GM23338 (cell line): Measurements from ENCODE around the gene FCSK. TPM values are rescaled to one million over a fixed set of nuclear protein-coding genes. Genes with fewer than 3 reads are reported as not detected.

Experiments
- ATAC-seq: fragments of 200-7000 bp; cut with Tn5 transposase; 3 replicates; pipeline ENCODE4 v1.9.1; 2020
- DNase-seq: peaks from one replicate; pipeline ENCODE4 v3.0.0-alpha.2; 2015; ENCODE audit warnings: low spot score
- H2AFZ ChIP-seq: fragments of 200-600 bp; sonication (generic); 2 replicates; pipeline ENCODE4 v1.8.0; 2016; ENCODE audit warnings: antibody characterized with exemption, mild to moderate bottlenecking, moderate library complexity
- H3F3A ChIP-seq: fragments of 200-600 bp; sonication (generic); replicated peaks from 2 replicates; pipeline ENCODE4 v1.8.0; 2017; ENCODE audit warnings: antibody characterized with exemption, mixed run types, low read depth
- H3K27ac ChIP-seq: fragments of 200-600 bp; sonication (generic); 2 replicates; pipeline ENCODE4 v1.6.1; 2016; ENCODE audit warnings: low read depth
- H3K27me3 ChIP-seq: fragments of 200-600 bp; sonication (generic); 2 replicates; pipeline ENCODE4 v1.8.0; 2016; ENCODE audit warnings: mild to moderate bottlenecking, mixed run types, moderate library complexity; ENCODE audit not compliant: insufficient read depth
- H3K36me3 ChIP-seq: fragments of 200-600 bp; sonication (generic); 2 replicates; pipeline ENCODE4 v1.8.0; 2016; ENCODE audit warnings: mild to moderate bottlenecking; ENCODE audit not compliant: insufficient read depth
- H3K4me1 ChIP-seq: fragments of 200-600 bp; sonication (generic); 2 replicates; pipeline ENCODE4 v1.8.0; 2016; ENCODE audit warnings: mild to moderate bottlenecking, moderate library complexity; ENCODE audit not compliant: insufficient read depth
- H3K4me2 ChIP-seq: fragments of 200-600 bp; sonication (generic); 2 replicates; pipeline ENCODE4 v1.7.1; 2017; ENCODE audit warnings: mixed run types
- H3K4me3 ChIP-seq: fragments of 200-600 bp; sonication (generic); 2 replicates; pipeline ENCODE4 v1.6.1; 2016; ENCODE audit warnings: mixed run types
- H3K79me2 ChIP-seq: fragments of 200-600 bp; sonication (generic); replicated peaks from 2 replicates; pipeline ENCODE4 v1.8.0; 2017; ENCODE audit warnings: mild to moderate bottlenecking; ENCODE audit not compliant: insufficient read depth
- H3K9me2 ChIP-seq: fragments of 200-600 bp; sonication (generic); 2 replicates; pipeline ENCODE4 v1.8.0; 2017; ENCODE audit not compliant: insufficient read depth
- H4K20me1 ChIP-seq: fragments of 200-600 bp; sonication (generic); replicated peaks from 2 replicates; pipeline ENCODE4 v1.8.0; 2017; ENCODE audit warnings: mild to moderate bottlenecking; ENCODE audit not compliant: insufficient read depth
- H3K27ac Mint-ChIP-seq: 2 replicates; pipeline ENCODE4 v1.8.0; 2020; ENCODE audit warnings: inconsistent platforms, mild to moderate bottlenecking, moderate library complexity, mixed read lengths
- H3K27me3 Mint-ChIP-seq: 3 replicates; pipeline ENCODE4 v1.8.0; 2022; ENCODE audit warnings: low read depth, mild to moderate bottlenecking, moderate library complexity, mixed read lengths, inconsistent platforms; ENCODE audit not compliant: insufficient read depth, poor library complexity
- H3K36me3 Mint-ChIP-seq: 3 replicates; pipeline ENCODE4 v1.8.0; 2021; ENCODE audit warnings: low read depth, mild to moderate bottlenecking, inconsistent platforms, moderate library complexity, mixed read lengths
- H3K4me1 Mint-ChIP-seq: 3 replicates; pipeline ENCODE4 v1.8.0; 2020; ENCODE audit warnings: mild to moderate bottlenecking, inconsistent platforms, mixed read lengths
- H3K4me3 Mint-ChIP-seq: 3 replicates; pipeline ENCODE4 v1.8.0; 2021; ENCODE audit warnings: moderate library complexity, mild to moderate bottlenecking, inconsistent platforms, mixed read lengths
- H3K9me3 Mint-ChIP-seq: 3 replicates; pipeline ENCODE4 v1.8.0; 2020; ENCODE audit warnings: moderate library complexity, mild to moderate bottlenecking, inconsistent platforms, mixed read lengths
- CREB1 ChIP-seq: fragments of 250-450 bp; sonication (Bioruptor Pico); IDR thresholded peaks from 2 replicates; pipeline ENCODE4 v1.5.0; 2020; ENCODE audit warnings: low read depth, mild to moderate bottlenecking, moderate library complexity
- EZH2 ChIP-seq: fragments of 200-600 bp; sonication (generic); IDR thresholded peaks from one replicate; pipeline ENCODE4 v1.8.0; 2017; ENCODE audit warnings: antibody characterized with exemption, mild to moderate bottlenecking, low read depth; ENCODE audit not compliant: unreplicated experiment
- EZH2phosphoT487 ChIP-seq: fragments of 200-600 bp; sonication (generic); IDR thresholded peaks from one replicate; pipeline ENCODE4 v1.8.1; 2018; ENCODE audit warnings: antibody characterized with exemption; ENCODE audit not compliant: unreplicated experiment
- JUNB ChIP-seq: IDR thresholded peaks from one replicate; pipeline ENCODE4 v1.6.1; 2016; ENCODE audit warnings: antibody characterized with exemption; ENCODE audit not compliant: unreplicated experiment
- NANOG ChIP-seq: IDR thresholded peaks from 2 replicates; pipeline ENCODE4 v1.6.1; 2016; ENCODE audit warnings: antibody characterized with exemption, borderline replicate concordance
- POLR2AphosphoS5 ChIP-seq: IDR thresholded peaks from 2 replicates; pipeline ENCODE4 v1.6.1; 2016; ENCODE audit warnings: antibody characterized with exemption, low read depth
- STAT1 ChIP-seq: IDR thresholded peaks from one replicate; pipeline ENCODE4 v1.6.1; 2016; ENCODE audit warnings: antibody characterized with exemption; ENCODE audit not compliant: unreplicated experiment
- ZNF114 ChIP-seq: fragments of 250-450 bp; sonication (Bioruptor Pico); IDR thresholded peaks from 2 replicates; pipeline ENCODE4 v1.5.0; 2020; ENCODE audit warnings: mild to moderate bottlenecking, moderate library complexity
- ZNF331 ChIP-seq: fragments of 250-450 bp; sonication (Bioruptor Pico); IDR thresholded peaks from 2 replicates; pipeline ENCODE4 v1.5.0; 2020; ENCODE audit warnings: low read depth, mild to moderate bottlenecking, moderate library complexity
- ZNF462 ChIP-seq: fragments of 250-450 bp; sonication (Bioruptor Pico); IDR thresholded peaks from 2 replicates; pipeline ENCODE4 v1.5.0; 2020; ENCODE audit warnings: mild to moderate bottlenecking, moderate library complexity
- polyA plus RNA-seq: library from polyadenylated mRNA; unstranded; fragments of >200 nt; fragmentation: Nextera tagmentation; extraction: Ambion mirVana; gene quantifications from 2 replicates; pipeline ENCODE4 v1.2.1, GENCODE V29; 2016
- total RNA-seq: library from RNA; depleted of rRNA; stranded (reverse); fragments of >200 nt; shearing (Covaris generic); gene quantifications from 2 replicates; pipeline ENCODE4 v1.2.3, GENCODE V29; 2014
- TF ChIP-seq, protein P1 (sequence below): IDR thresholded peaks from 2 replicates; pipeline ENCODE4 v1.6.1; 2016; ENCODE audit warnings: antibody characterized with exemption
- TF ChIP-seq, protein P2 (sequence below): IDR thresholded peaks from one replicate; pipeline ENCODE4 v1.6.1; 2018; ENCODE audit warnings: antibody characterized with exemption; ENCODE audit not compliant: unreplicated experiment

The FCSK gene
- total and polyA plus RNA-seq, 2 experiments from 2014 or later: 2.3 to 4.0 TPM

GRCh38 chr16:70416748-70417616 lies 37.4 kb upstream of the FCSK start (continued):
- TF ChIP-seq, protein P1, sequence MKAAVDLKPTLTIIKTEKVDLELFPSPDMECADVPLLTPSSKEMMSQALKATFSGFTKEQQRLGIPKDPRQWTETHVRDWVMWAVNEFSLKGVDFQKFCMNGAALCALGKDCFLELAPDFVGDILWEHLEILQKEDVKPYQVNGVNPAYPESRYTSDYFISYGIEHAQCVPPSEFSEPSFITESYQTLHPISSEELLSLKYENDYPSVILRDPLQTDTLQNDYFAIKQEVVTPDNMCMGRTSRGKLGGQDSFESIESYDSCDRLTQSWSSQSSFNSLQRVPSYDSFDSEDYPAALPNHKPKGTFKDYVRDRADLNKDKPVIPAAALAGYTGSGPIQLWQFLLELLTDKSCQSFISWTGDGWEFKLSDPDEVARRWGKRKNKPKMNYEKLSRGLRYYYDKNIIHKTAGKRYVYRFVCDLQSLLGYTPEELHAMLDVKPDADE: no peak
- TF ChIP-seq NANOG (no peak), EZH2 (no peak)

DNA sequence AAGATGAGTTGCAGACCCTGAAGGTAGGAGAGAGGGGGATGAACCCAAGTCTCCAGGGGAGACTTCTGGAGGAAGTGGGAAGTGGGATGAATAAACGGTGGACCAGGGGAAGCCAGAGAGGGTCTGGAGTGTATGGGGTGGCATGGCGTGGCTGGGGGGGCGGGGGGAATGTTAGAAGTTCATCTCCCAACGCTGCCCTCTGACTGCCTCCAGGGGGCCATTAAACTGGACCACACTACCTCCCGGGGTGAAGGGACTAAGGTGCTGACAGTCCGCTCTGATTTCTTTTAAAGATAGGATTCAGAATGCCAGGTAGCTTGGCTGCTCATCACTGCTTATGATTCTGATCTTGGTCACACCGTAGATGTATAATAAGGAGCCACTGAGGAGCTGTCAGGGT lies 36.7 kb upstream of the FCSK start:
- peak overlapping the region; percentile 40; the same call in 1 of the 2 replicates for H3K27ac Mint-ChIP-seq
- Histone ChIP-seq H4K20me1 (peaks cover 24% of the 10 kb centered on the region), H3K4me3 (no peak overlapping the region), H3K27ac (peak overlapping the region; percentile 63; the same call in 1 of the 2 replicates), H3F3A (peaks cover under 1% of the 10 kb centered on the region; the same call in 1 of the 2 replicates), H3K4me1 (peaks cover 36% of the 10 kb centered on the region), H3K4me2 (no peak overlapping the region), H3K9me2 (no peaks in the 10 kb centered on the region), H2AFZ (no peak overlapping the region), H3K27me3 (no peaks in the 10 kb centered on the region), H3K79me2 (peaks cover 66% of the 10 kb centered on the region), H3K36me3 (no peaks in the 10 kb centered on the region)
- no peak for DNase-seq
- H3K9me3 Mint-ChIP-seq: no peaks in the 10 kb centered on the region
- H3K36me3 Mint-ChIP-seq: peaks cover 3% of the 10 kb centered on the region; the same call in 1 of the 3 replicates
- H3K27me3 Mint-ChIP-seq: peaks cover 16% of the 10 kb centered on the region
- no peak overlapping the region; the same call in 2 of the 3 replicates for H3K4me3 Mint-ChIP-seq
- ATAC-seq: no peak
- peaks cover 65% of the 10 kb centered on the region for H3K4me1 Mint-ChIP-seq
- TF ChIP-seq STAT1 (no peak), JUNB (no peak), ZNF331 (CRISPR knock-in tag) (no peak), POLR2AphosphoS5 (no peak), ZNF462 (CRISPR knock-in tag) (no peak), CREB1 (CRISPR knock-in tag) (no peak), NANOG (no peak), ZNF114 (CRISPR knock-in tag) (no peak), EZH2 (no peak), EZH2phosphoT487 (no peak)
- TF ChIP-seq, protein P1: no peak
- TF ChIP-seq, protein P2, sequence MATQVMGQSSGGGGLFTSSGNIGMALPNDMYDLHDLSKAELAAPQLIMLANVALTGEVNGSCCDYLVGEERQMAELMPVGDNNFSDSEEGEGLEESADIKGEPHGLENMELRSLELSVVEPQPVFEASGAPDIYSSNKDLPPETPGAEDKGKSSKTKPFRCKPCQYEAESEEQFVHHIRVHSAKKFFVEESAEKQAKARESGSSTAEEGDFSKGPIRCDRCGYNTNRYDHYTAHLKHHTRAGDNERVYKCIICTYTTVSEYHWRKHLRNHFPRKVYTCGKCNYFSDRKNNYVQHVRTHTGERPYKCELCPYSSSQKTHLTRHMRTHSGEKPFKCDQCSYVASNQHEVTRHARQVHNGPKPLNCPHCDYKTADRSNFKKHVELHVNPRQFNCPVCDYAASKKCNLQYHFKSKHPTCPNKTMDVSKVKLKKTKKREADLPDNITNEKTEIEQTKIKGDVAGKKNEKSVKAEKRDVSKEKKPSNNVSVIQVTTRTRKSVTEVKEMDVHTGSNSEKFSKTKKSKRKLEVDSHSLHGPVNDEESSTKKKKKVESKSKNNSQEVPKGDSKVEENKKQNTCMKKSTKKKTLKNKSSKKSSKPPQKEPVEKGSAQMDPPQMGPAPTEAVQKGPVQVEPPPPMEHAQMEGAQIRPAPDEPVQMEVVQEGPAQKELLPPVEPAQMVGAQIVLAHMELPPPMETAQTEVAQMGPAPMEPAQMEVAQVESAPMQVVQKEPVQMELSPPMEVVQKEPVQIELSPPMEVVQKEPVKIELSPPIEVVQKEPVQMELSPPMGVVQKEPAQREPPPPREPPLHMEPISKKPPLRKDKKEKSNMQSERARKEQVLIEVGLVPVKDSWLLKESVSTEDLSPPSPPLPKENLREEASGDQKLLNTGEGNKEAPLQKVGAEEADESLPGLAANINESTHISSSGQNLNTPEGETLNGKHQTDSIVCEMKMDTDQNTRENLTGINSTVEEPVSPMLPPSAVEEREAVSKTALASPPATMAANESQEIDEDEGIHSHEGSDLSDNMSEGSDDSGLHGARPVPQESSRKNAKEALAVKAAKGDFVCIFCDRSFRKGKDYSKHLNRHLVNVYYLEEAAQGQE: no peak
